Measurements from ENCODE around the gene FBXO28.

The FBXO28 gene

GRCh38 chr1:224096773-224097172 is 17.1 kb upstream of the FBXO28 start:
- DNase-seq: no peak

GRCh38 chr1:224098007-224098406 is 15.9 kb upstream of the FBXO28 start:
- DNase-seq: no peak

GRCh38 chr1:224106568-224107281 is 7.2 kb upstream of the FBXO28 start:
- DNase-seq: peak; percentile 75 to 83

DNA sequence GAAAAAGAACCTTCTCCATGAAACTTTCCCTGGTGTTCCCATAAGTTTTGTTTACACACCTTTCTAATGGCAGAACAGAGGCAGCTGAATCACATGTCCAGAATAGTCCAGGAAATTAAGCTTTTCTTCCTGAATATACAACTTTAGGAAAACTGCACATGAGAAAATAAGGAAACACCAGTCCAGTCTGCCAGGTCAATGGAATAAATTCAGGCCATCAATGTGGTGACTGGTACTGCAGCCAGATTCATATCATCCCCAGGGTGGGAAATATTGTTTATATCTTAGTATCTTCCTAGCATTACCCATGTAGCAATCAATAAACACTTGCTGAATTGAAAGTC is 6.7 kb upstream of the FBXO28 start:
- no peak for DNase-seq

DNA sequence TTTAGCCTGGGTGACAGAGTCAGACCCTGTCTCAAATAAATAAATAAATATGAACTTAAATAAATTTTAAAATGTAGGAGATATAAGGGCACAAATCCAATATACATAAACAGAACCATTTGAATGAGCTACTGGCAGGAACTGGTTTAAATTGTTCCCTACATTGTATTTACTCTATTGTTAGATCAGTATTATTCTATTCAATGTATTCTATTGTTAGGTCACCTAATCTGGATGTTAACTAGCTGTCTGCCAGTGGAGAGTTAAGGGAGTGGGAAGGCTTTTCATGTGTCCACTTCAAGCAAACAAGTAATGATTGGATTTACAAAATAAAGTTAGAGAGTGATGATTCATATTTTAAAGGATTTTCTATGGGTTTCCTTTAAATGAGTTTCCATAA is 4.9 kb upstream of the FBXO28 start:
- no peak for DNase-seq

DNA sequence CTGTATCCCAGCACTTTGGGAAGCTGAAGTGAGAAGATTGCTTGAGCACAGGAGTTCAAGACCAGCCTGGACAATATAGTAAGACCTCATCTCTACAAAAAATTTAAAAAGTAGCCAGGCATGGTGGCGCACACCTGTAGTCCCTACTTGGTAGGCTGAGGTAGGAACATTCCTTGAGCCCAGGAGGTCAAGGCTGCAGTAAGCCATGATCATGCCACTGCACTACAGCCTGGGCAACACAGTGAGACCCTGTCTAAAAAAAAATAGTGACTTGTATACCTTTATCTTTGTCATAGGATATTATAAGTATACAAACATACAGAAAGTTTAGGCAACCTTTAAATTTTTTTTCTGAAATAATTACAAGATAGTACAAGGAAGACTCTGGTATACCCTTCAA is 3.9 kb upstream of the FBXO28 start:
- no peak for DNase-seq

DNA sequence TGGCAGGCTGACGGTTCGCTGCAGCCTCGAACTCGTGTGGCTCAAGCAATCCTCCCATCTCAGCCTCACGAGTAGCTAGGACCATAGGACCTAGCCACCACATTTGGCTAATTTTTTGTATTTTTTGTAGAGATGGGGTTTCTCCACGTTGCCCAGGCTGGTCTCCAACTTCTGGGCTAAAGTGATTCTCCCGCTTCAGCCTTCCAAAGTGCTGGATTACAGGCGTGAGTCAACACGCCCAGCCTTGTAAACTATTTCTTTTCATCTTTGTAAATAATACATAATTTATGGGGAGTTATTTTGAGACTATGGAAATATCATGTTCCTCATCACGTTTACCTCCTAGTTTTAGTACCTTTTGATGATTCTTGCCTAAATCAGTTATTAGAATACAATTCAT is 906 bp upstream of the FBXO28 start:
- no peak for DNase-seq

- no peak for DNase-seq
These were observed 380 bp upstream of the FBXO28 start for GRCh38 chr1:224113545-224113917.

- DNase-seq: no peak
These were observed 870 bp downstream of the FBXO28 start for GRCh38 chr1:224114787-224115175.

- peak; percentile 76 to 81 for DNase-seq
These were observed 2.2 kb downstream of the FBXO28 start for GRCh38 chr1:224116131-224116530.

DNA sequence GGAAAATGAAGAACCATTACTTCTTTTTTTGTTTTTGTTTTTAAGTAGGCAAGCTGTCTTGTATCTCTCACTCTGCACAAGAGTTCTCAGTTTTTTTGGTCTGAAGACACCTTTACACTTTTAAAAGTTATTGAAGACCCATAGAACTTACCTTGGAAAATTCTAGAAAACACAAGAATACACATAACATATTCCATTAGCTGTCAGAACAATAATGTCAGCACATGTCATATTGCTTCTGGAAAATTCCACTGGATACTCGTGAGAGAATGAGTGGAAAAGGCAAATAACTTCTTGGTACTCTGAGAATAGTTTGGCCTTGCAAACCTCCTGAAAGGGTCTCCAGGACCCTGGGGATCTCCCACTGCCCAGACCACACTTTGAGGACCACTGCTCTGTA is 4.8 kb downstream of the FBXO28 start:
- DNase-seq: no peak

- no peak for DNase-seq
These were observed 9.2 kb downstream of the FBXO28 start for GRCh38 chr1:224123136-224123535.

- DNase-seq: no peak
These were observed 10.3 kb downstream of the FBXO28 start for GRCh38 chr1:224124220-224124619.

DNA sequence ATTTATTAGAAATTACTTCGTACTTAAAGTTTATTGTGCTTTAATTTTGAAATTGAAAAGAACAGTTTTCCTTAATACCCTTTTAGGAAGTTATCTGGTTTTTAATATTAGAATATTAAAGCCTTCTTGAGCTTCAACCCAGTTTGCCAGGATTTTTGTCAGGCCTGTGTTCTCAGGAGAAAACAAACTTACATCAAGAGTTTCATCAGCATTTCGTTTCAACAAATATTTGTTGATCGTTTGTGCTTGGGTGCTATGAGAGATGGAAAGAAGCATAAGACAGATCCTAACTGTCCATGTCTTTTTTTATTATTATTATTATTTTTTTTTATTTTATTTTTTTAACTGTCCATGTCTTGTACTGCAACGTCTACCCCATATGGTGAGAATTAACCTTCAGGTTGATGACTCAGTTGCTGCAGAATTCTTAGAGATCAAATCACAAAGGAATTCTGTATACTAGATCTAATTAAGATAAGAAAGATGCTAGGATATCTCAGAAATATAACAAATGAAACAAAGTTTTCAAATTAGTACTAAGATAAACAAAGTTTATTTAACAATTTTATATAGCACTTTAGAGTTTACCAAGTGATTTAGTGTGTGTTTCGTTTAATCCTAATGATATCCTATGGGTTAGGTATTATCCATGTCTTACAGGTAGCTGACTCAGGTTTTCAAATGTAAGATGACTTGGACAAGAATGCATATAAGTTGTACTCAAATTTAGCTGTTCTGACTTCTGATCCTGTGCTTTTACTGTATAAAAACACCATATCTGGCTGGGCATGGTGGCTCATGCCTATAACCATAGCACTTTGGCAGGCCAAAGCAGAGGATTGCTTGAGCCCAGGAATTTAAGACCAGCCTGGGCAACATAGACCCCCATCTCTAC is 14.3 kb downstream of the FBXO28 start:
- DNase-seq: no peak

DNA sequence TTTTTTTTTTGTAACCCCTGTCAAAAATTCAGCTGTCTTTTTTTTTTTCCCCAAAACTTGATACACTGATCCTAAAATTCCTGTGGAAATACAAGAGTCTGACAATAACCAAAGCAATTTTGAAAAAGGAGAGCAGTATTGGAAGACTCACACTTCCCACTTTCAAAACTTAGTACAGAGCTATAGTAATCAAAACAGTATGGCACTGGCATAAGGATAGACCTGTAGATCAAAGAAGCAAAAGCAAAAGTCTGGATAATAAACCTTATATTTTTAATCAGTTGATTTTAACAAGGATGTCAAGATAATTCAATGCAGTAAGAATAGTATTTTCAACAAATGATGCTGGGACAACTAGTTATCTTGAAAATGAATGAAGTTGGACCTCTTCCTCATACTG is 17.3 kb downstream of the FBXO28 start:
- no peak for DNase-seq

DNA sequence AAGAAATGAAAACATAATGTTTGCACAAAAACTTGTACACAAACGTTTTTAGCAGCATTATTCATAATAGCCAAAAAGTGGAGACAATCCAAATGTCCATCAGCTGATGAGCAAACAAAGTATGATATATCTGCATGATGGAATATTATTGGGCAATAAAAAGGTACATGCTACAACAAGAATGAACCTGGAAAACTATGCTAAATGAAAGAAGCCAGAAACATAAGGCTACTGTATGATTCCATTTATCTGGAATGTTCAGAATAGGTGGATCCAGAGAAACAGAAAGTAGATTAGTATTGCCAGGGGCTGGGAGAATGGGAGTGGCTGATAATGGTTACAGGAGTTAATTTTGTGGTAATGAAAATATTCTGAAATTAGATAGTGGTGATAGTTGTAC is 19.0 kb downstream of the FBXO28 start:
- DNase-seq: no peak

DNA sequence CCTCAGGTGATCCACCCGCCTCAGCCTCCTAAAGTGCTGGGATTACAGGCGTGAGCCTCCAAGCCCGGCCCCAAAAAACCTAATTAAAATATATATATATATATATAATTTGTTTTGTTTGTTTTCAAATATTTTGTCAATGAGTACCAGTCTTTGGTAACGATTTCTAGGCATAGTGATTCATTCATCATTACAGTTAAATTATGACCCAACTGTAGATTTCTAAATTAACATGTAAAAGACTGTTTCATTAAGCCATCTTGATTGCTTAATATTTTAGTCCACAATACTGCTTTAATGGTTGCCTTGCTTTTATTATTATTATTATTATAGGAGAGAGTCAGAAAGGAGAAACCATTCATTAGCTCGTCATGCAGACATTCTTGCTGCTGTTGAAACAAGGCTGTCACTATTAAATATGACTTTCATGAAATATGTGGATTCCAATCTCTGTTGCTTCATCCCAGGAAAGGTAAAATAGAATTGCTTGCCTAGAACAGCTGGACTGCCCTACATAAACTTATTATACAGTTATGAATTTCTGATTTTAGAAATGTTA is 19.9 kb downstream of the FBXO28 start:
- DNase-seq: no peak

- DNase-seq: no peak
These were observed 23.6 kb downstream of the FBXO28 start for GRCh38 chr1:224137518-224137917.

GRCh38 chr1:224138198-224138597 is 24.3 kb downstream of the FBXO28 start:
- DNase-seq: no peak

- DNase-seq: no peak
These were observed 27.8 kb downstream of the FBXO28 start for GRCh38 chr1:224141693-224142092.

GRCh38 chr1:224149709-224150108 is 35.8 kb downstream of the FBXO28 start:
- no peak for DNase-seq

DNA sequence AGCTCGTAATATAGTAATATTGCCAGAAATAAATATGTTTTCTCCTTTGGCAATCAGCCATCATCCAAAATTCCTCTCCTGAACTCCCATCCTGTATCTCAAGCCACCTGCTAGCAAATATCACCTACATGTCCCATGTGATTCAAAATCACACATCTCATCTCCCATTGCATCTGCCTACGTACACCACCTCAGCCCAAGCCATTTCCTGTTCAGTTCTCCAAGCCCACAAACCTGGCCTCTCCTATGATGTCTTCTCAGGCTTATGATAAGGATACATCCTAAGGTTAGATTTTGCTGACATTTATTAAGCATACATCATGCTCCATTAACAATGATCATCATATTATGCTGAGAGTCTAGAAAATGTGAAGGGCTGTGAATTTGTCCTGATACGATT is 37.2 kb downstream of the FBXO28 start:
- DNase-seq: no peak

DNA sequence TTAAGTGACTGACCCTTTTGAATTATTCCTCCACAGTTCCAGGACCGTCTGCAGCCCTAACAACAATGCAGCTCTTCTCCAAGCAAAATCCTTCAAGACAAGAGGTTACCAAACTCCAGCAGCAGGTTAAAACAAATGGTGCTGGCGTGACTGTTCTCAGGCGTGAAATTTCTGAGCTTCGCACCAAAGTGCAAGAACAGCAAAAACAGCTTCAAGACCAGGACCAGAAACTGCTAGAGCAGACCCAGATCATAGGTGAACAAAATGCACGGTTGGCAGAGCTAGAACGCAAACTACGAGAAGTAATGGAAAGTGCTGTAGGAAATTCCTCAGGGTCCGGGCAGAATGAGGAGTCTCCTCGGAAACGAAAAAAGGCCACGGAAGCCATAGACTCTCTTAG is 43.4 kb downstream of the FBXO28 start:
- DNase-seq: no peak

DNA sequence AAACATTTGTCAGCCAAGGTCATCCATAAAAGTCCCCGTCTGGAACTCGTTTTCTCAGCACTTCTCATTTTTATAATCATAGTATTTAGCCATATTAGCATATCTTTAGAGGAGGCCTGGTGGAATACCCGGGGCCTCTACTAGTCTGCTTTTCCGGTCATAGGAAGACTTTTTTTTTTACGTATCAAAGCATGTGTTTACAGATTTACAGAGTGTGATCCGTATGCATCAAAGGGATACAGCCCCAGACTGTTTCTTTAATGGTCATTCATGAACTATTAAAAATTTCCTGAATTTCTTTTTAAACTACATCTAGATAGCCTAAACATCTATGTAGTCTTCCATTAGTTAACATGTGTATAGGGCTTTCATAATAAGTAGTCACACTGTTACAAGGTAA is 45.6 kb downstream of the FBXO28 start:
- no peak for DNase-seq

All from AML-193 (cell line).